Thyroid gland (tissue), 4 donors: ENCODE data around the gene TSPAN5.

Experiments used
- POLR2A ChIP-seq, 2 donors: fragments of 450-650 bp; IDR thresholded peaks; one replicate each; pipeline ENCODE4 v1.6.1; 2017; ENCODE audit warnings: antibody characterized with exemption in 2 of 2, mild to moderate bottlenecking in 2 of 2, moderate library complexity in 1 of 2
- TF ChIP-seq, protein P1 (sequence below), 6 experiments: fragments of 200-600 bp in 3 of 6; fragments of 450-650 bp in 3 of 6; sonication (generic) in 3 of 6; IDR thresholded peaks; one replicate each; pipeline ENCODE4 v1.5.1; 2016 to 2019; ENCODE audit warnings: antibody characterized with exemption in 6 of 6, mild to moderate bottlenecking in 2 of 6, inconsistent platforms in 1 of 6, moderate library complexity in 1 of 6

GRCh38 chr4:98517218-98518021, 141.0 kb downstream of the TSPAN5 start:
- TF ChIP-seq, protein P1, sequence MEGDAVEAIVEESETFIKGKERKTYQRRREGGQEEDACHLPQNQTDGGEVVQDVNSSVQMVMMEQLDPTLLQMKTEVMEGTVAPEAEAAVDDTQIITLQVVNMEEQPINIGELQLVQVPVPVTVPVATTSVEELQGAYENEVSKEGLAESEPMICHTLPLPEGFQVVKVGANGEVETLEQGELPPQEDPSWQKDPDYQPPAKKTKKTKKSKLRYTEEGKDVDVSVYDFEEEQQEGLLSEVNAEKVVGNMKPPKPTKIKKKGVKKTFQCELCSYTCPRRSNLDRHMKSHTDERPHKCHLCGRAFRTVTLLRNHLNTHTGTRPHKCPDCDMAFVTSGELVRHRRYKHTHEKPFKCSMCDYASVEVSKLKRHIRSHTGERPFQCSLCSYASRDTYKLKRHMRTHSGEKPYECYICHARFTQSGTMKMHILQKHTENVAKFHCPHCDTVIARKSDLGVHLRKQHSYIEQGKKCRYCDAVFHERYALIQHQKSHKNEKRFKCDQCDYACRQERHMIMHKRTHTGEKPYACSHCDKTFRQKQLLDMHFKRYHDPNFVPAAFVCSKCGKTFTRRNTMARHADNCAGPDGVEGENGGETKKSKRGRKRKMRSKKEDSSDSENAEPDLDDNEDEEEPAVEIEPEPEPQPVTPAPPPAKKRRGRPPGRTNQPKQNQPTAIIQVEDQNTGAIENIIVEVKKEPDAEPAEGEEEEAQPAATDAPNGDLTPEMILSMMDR (IDR thresholded peaks at IDR 0.05): no peak
- no peak for TF ChIP-seq POLR2A (IDR thresholded peaks at IDR 0.05)
